GM12864 (cell line): ENCODE measurements around the gene NFAM1.

Experiments used
- DNase-seq: peaks from one replicate; pipeline ENCODE4 v3.0.0-alpha.2; 2011; ENCODE audit warnings: low read depth
- H3K4me3 ChIP-seq: 2 replicates; pipeline ENCODE4 v1.5.1; 2011; ENCODE audit warnings: mild to moderate bottlenecking, low read depth, low read length, control low read depth
- TF ChIP-seq, protein P1 (sequence below): IDR thresholded peaks from 2 replicates; pipeline ENCODE4 v1.5.1; 2011; ENCODE audit warnings: low read depth, mild to moderate bottlenecking, moderate library complexity, low read length, control low read depth, inconsistent platforms; ENCODE audit errors: missing control alignments

Gene NFAM1

DNA sequence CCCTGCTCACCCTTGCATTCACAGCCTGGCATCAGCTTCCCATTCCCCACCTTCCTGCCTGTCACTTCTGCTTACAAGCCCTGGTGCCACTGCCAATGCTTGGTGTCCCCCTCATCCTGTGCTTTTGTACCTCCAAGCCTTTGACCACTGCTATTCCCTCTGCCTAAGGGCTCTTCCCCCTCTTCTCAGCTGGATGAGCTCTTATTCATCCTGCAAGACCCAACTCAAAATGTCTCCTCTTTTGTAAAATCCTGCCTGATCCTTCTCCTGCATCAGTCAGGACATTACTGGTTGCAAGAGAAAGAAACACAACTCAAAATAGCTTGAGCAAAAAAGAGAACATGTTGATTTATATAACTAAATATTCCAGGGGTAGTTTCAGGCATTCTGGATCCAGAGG, 94.8 kb downstream of the NFAM1 start:
- no peak overlapping the region for H3K4me3 ChIP-seq
- DNase-seq, result no peak
- TF ChIP-seq, protein P1, sequence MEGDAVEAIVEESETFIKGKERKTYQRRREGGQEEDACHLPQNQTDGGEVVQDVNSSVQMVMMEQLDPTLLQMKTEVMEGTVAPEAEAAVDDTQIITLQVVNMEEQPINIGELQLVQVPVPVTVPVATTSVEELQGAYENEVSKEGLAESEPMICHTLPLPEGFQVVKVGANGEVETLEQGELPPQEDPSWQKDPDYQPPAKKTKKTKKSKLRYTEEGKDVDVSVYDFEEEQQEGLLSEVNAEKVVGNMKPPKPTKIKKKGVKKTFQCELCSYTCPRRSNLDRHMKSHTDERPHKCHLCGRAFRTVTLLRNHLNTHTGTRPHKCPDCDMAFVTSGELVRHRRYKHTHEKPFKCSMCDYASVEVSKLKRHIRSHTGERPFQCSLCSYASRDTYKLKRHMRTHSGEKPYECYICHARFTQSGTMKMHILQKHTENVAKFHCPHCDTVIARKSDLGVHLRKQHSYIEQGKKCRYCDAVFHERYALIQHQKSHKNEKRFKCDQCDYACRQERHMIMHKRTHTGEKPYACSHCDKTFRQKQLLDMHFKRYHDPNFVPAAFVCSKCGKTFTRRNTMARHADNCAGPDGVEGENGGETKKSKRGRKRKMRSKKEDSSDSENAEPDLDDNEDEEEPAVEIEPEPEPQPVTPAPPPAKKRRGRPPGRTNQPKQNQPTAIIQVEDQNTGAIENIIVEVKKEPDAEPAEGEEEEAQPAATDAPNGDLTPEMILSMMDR, result no peak

- TF ChIP-seq, protein P1, result no peak
- no peak for DNase-seq
- no peak overlapping the region for H3K4me3 ChIP-seq
These were observed 95.5 kb downstream of the NFAM1 start for GRCh38 chr22:42336527-42337227.

- no peak for DNase-seq
- H3K4me3 ChIP-seq, result no peak overlapping the region
- TF ChIP-seq, protein P1, result no peak
These were observed 96.3 kb downstream of the NFAM1 start for GRCh38 chr22:42335839-42336378.

GRCh38 chr22:42334875-42335512, 97.2 kb downstream of the NFAM1 start:
- H3K4me3 ChIP-seq, result no peak overlapping the region
- TF ChIP-seq, protein P1, result no peak
- no peak for DNase-seq

DNA sequence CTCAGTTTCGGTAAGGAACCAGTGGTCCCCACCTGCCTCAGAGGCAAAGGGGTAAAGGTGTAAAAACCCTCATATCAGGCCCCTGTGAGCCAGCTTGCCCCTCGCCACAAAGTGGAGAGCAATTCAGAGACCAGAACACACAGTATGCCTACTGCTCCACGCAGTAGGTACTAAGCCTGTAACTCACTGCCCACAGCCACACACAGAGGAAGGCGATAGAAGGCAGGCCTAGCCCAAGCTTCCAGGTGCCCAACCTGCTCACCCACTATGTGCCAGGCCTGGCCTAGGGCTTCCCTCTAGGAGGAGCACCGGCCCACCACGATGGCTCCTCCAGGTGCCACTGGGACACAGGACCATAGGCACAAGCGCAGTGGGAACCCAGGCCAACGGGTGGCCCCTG, 98.7 kb downstream of the NFAM1 start:
- TF ChIP-seq, protein P1, result no peak
- H3K4me3 ChIP-seq, result no peak overlapping the region
- no peak for DNase-seq

DNA sequence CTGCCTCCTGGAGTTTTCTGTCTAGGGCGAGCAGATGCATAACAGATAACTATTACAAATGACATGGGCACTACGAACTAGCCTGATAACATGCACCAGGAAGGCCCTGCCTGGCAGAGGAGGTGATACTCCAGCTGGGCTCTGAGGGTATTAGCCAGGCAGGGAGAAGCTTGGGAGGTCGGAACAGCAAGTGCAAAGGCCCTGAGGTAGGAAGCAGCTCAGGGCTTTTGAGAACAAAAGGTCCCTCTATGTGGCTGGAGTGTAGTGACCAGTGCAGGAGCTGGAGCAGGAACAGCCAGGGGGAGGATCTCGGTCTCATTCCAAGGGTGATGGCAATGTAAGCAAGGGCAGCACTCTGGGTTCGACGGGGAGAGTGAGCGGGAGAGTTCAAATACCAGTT, 100.1 kb downstream of the NFAM1 start:
- DNase-seq, result no peak
- TF ChIP-seq, protein P1, result no peak
- H3K4me3 ChIP-seq, result no peak overlapping the region
